ENCODE data around the gene RTKN2.

Gene RTKN2

DNA sequence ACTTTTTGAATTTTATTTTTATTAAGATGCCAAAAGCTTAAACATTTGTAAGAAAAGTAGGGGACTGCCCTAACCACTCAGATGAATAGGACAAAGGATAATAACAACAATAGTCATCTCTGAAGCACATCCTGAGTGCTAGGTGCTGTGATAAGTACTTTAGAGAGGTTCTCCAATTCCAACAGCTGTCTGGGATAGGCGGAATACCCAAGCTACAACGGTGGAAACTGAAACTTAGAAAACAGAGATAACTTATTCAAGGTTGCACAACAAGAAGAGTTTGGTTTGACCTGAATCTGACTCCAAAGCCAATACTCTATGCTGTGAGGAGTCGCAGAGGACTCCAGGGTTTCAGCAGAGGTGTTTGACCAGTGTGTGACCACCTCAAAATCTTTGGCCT, 2.0 kb downstream of the RTKN2 start:
- TF ChIP-seq ZFP30 (CRISPR knock-in tag; IDR thresholded peaks at IDR 0.05) (no peak), PPARA (CRISPR knock-in tag; IDR thresholded peaks at IDR 0.05; ENCODE audit: borderline replicate concordance) (no peak), ZFP3 (CRISPR knock-in tag; IDR thresholded peaks at IDR 0.05) (no peak), ZNF70 (CRISPR knock-in tag; IDR thresholded peaks at IDR 0.05) (no peak), OSR1 (CRISPR knock-in tag; IDR thresholded peaks at IDR 0.05) (no peak), TOX (CRISPR knock-in tag; IDR thresholded peaks at IDR 0.05; ENCODE audit: borderline replicate concordance) (no peak), ZNF8 (CRISPR knock-in tag; IDR thresholded peaks at IDR 0.05) (no peak), SNAI2 (CRISPR knock-in tag; IDR thresholded peaks at IDR 0.05) (no peak), BACH2 (CRISPR knock-in tag; IDR thresholded peaks at IDR 0.05; ENCODE audit: borderline replicate concordance) (no peak)
- TF ChIP-seq, protein P1, sequence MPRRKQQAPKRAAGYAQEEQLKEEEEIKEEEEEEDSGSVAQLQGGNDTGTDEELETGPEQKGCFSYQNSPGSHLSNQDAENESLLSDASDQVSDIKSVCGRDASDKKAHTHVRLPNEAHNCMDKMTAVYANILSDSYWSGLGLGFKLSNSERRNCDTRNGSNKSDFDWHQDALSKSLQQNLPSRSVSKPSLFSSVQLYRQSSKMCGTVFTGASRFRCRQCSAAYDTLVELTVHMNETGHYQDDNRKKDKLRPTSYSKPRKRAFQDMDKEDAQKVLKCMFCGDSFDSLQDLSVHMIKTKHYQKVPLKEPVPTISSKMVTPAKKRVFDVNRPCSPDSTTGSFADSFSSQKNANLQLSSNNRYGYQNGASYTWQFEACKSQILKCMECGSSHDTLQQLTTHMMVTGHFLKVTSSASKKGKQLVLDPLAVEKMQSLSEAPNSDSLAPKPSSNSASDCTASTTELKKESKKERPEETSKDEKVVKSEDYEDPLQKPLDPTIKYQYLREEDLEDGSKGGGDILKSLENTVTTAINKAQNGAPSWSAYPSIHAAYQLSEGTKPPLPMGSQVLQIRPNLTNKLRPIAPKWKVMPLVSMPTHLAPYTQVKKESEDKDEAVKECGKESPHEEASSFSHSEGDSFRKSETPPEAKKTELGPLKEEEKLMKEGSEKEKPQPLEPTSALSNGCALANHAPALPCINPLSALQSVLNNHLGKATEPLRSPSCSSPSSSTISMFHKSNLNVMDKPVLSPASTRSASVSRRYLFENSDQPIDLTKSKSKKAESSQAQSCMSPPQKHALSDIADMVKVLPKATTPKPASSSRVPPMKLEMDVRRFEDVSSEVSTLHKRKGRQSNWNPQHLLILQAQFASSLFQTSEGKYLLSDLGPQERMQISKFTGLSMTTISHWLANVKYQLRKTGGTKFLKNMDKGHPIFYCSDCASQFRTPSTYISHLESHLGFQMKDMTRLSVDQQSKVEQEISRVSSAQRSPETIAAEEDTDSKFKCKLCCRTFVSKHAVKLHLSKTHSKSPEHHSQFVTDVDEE (CRISPR knock-in tag; IDR thresholded peaks at IDR 0.05): no peak
- TF ChIP-seq, protein P2, sequence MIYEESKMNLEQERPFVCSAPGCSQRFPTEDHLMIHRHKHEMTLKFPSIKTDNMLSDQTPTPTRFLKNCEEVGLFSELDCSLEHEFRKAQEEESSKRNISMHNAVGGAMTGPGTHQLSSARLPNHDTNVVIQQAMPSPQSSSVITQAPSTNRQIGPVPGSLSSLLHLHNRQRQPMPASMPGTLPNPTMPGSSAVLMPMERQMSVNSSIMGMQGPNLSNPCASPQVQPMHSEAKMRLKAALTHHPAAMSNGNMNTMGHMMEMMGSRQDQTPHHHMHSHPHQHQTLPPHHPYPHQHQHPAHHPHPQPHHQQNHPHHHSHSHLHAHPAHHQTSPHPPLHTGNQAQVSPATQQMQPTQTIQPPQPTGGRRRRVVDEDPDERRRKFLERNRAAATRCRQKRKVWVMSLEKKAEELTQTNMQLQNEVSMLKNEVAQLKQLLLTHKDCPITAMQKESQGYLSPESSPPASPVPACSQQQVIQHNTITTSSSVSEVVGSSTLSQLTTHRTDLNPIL (CRISPR knock-in tag; IDR thresholded peaks at IDR 0.05; ENCODE audit: low read depth): no peak
- TF ChIP-seq, protein P3, sequence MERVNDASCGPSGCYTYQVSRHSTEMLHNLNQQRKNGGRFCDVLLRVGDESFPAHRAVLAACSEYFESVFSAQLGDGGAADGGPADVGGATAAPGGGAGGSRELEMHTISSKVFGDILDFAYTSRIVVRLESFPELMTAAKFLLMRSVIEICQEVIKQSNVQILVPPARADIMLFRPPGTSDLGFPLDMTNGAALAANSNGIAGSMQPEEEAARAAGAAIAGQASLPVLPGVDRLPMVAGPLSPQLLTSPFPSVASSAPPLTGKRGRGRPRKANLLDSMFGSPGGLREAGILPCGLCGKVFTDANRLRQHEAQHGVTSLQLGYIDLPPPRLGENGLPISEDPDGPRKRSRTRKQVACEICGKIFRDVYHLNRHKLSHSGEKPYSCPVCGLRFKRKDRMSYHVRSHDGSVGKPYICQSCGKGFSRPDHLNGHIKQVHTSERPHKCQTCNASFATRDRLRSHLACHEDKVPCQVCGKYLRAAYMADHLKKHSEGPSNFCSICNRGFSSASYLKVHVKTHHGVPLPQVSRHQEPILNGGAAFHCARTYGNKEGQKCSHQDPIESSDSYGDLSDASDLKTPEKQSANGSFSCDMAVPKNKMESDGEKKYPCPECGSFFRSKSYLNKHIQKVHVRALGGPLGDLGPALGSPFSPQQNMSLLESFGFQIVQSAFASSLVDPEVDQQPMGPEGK (CRISPR knock-in tag; IDR thresholded peaks at IDR 0.05; ENCODE audit: borderline replicate concordance): no peak
- no peak for ATAC-seq

DNA sequence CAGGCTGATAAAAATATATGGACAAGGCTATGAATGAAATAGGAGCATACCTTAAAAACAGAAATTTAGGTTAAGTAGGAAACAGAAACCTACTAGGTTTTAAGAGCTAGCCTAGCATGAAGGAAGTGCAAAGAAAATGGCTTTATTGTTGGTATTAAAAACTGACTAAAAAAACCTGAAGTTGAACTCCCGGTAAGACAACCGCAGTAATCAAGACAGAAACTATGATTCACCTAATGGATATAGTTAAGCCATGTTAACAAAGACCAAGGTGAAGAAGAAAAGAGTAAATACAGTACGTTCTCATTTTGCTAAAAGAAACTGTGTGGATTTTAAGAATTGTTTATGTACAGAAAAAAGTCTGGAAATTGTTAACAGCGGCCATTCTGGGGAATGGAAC, 2.5 kb downstream of the RTKN2 start:
- ATAC-seq: no peak
- no peak for TF ChIP-seq ZFP3 (CRISPR knock-in tag; IDR thresholded peaks at IDR 0.05)

DNA sequence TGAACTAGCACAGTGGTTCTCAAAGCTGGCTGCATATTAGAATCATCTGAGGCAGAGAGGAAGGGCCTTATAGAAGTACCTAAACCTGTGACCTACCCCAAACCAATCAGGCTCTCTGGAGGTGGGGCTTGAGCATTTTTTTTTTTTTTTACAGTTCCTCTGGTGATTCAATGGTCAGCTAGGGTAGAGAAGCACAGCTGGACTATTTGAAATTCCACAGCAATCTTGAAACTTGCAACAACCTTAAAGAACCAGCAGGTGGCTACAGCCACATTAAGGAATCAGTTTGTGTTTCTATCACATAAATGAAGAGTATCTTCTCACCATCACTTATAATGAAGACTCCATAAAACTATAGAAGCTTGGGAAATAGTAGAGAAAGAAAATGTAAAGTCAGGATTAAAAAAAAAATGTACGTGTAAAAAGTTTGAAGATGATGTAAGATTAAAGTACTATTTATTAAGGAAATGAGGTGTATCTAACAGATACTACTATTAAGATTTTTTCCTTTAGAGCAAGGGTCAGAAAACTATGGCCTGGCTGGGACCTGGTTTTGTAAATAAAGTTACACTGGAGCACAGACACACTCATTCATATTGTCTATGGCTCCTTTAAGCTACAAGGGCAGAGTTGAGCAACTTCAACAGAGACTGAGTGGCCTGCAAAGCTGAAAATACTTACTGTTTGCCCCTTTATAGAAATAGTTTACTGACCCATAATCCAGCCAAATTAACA, 3.8 kb downstream of the RTKN2 start:
- no peak for TF ChIP-seq SNAI2 (CRISPR knock-in tag; IDR thresholded peaks at IDR 0.05)
- no peak for TF ChIP-seq ZFP30 (CRISPR knock-in tag; IDR thresholded peaks at IDR 0.05)
- no peak for TF ChIP-seq TCF4 (CRISPR knock-in tag; IDR thresholded peaks at IDR 0.05; ENCODE audit: borderline replicate concordance)
- TF ChIP-seq CSDC2 (CRISPR knock-in tag; IDR thresholded peaks at IDR 0.05): no peak
- no peak for TF ChIP-seq PPARA (CRISPR knock-in tag; IDR thresholded peaks at IDR 0.05; ENCODE audit: borderline replicate concordance)
- peak; percentile 73 for ATAC-seq

DNA sequence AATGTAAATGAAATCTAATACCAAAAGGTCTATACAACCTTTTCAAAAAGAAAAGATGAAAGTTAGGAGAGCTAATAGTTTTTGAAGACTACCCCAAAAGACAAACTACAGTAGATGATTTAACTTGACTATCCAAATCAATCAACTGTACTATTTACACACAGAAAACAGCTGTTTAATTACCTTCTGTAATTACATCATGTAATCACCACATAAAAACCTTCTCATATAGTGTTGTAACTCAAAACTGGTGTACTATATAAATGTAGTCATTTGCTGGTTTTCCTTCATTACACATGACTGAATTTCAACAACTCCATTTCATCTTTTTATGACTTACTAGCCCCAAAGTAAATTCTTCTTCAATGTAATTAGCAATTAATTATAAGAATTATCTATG, 4.5 kb downstream of the RTKN2 start:
- ATAC-seq: no peak
- no peak for TF ChIP-seq ARNTL (CRISPR knock-in tag; IDR thresholded peaks at IDR 0.05; ENCODE audit: borderline replicate concordance, low read depth)
- TF ChIP-seq OSR1 (CRISPR knock-in tag; IDR thresholded peaks at IDR 0.05): no peak
- no peak for TF ChIP-seq ZFP3 (CRISPR knock-in tag; IDR thresholded peaks at IDR 0.05)
- TF ChIP-seq, protein P4, sequence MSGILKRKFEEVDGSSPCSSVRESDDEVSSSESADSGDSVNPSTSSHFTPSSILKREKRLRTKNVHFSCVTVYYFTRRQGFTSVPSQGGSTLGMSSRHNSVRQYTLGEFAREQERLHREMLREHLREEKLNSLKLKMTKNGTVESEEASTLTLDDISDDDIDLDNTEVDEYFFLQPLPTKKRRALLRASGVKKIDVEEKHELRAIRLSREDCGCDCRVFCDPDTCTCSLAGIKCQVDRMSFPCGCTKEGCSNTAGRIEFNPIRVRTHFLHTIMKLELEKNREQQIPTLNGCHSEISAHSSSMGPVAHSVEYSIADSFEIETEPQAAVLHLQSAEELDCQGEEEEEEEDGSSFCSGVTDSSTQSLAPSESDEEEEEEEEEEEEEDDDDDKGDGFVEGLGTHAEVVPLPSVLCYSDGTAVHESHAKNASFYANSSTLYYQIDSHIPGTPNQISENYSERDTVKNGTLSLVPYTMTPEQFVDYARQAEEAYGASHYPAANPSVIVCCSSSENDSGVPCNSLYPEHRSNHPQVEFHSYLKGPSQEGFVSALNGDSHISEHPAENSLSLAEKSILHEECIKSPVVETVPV (CRISPR knock-in tag; IDR thresholded peaks at IDR 0.05): no peak
- TF ChIP-seq ZC3H10 (CRISPR knock-in tag; IDR thresholded peaks at IDR 0.05): no peak
- no peak for TF ChIP-seq BACH2 (CRISPR knock-in tag; IDR thresholded peaks at IDR 0.05; ENCODE audit: borderline replicate concordance)
- no peak for TF ChIP-seq ZNF565 (CRISPR knock-in tag; conservative IDR thresholded peaks at IDR 0.05; ENCODE audit: low read depth)
- no peak for TF ChIP-seq ISL1 (CRISPR knock-in tag; IDR thresholded peaks at IDR 0.05)
- TF ChIP-seq, protein P1 (CRISPR knock-in tag; IDR thresholded peaks at IDR 0.05): no peak
- no peak for TF ChIP-seq SNAI2 (CRISPR knock-in tag; IDR thresholded peaks at IDR 0.05)
- no peak for TF ChIP-seq TOX (CRISPR knock-in tag; IDR thresholded peaks at IDR 0.05; ENCODE audit: borderline replicate concordance)
- no peak for TF ChIP-seq ESRRG (CRISPR knock-in tag; IDR thresholded peaks at IDR 0.05)
- TF ChIP-seq ZFP30 (CRISPR knock-in tag; IDR thresholded peaks at IDR 0.05): no peak
- TF ChIP-seq ZNF8 (CRISPR knock-in tag; IDR thresholded peaks at IDR 0.05): no peak
- TF ChIP-seq, protein P5, sequence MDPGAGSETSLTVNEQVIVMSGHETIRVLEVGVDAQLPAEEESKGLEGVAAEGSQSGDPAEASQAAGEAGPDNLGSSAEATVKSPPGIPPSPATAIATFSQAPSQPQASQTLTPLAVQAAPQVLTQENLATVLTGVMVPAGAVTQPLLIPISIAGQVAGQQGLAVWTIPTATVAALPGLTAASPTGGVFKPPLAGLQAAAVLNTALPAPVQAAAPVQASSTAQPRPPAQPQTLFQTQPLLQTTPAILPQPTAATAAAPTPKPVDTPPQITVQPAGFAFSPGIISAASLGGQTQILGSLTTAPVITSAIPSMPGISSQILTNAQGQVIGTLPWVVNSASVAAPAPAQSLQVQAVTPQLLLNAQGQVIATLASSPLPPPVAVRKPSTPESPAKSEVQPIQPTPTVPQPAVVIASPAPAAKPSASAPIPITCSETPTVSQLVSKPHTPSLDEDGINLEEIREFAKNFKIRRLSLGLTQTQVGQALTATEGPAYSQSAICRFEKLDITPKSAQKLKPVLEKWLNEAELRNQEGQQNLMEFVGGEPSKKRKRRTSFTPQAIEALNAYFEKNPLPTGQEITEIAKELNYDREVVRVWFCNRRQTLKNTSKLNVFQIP (CRISPR knock-in tag; IDR thresholded peaks at IDR 0.05; ENCODE audit: borderline replicate concordance, low read depth): no peak
- TF ChIP-seq ZNF70 (CRISPR knock-in tag; IDR thresholded peaks at IDR 0.05): no peak
- TF ChIP-seq GLIS3 (CRISPR knock-in tag; IDR thresholded peaks at IDR 0.05): no peak
- TF ChIP-seq RARB (CRISPR knock-in tag; IDR thresholded peaks at IDR 0.05): no peak
- no peak for TF ChIP-seq CSDC2 (CRISPR knock-in tag; IDR thresholded peaks at IDR 0.05)
